ENCODE results near the gene PIK3R6.

DNA sequence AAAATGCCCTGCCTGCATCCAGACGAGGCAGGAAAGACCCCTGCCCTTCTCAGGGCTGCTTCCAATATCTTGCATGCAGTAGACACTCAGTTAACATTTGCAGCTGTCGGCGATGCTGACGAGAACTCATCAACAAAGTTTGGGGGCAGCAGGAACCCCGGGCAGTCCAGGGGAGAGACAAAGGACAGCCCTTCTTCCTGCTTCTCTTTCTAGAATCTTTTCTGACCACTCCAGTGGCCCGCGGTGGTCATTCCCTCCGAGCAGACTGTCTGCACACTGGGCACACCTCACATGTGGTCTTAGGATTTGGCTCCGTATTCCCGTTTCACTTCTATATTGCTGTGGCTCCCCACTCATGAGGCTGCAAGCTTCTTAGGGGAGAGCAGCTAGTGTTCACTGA is 37.3 kb downstream of the PIK3R6 start:
- TF ChIP-seq, protein P1, sequence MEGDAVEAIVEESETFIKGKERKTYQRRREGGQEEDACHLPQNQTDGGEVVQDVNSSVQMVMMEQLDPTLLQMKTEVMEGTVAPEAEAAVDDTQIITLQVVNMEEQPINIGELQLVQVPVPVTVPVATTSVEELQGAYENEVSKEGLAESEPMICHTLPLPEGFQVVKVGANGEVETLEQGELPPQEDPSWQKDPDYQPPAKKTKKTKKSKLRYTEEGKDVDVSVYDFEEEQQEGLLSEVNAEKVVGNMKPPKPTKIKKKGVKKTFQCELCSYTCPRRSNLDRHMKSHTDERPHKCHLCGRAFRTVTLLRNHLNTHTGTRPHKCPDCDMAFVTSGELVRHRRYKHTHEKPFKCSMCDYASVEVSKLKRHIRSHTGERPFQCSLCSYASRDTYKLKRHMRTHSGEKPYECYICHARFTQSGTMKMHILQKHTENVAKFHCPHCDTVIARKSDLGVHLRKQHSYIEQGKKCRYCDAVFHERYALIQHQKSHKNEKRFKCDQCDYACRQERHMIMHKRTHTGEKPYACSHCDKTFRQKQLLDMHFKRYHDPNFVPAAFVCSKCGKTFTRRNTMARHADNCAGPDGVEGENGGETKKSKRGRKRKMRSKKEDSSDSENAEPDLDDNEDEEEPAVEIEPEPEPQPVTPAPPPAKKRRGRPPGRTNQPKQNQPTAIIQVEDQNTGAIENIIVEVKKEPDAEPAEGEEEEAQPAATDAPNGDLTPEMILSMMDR (optimal IDR thresholded peaks at IDR 0.05 in 1 of 3, IDR thresholded peaks at IDR 0.05 in 1 of 3, conservative IDR thresholded peaks at IDR 0.05 in 1 of 3; ENCODE audit: extremely low read depth in 1 of 3, insufficient read depth in 2 of 3, low read length in 3 of 3) = no peak
- TF ChIP-seq EZH2 (IDR thresholded peaks at IDR 0.05; ENCODE audit: low read length) = no peak
